ENCODE results near the gene KCNC2.

DNA sequence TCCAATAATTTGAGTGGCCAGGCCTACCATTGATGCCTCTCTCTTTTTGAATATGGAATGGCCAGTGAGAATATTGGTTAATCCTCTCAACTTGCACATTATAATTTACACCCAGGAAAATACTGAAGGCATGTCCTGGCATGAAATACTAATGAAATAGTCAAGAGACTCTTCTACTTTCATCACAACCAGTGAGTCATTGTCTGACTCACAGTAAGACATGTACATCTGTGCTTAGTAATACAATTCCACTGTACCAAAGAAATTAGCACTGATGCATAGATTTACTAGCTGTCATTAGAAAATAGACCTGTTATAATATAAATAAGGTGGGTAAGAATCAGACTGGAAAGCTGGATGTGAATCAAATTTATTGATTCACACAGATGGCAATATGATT lies 31.6 kb downstream of the KCNC2 start:
- TF ChIP-seq, protein P1, sequence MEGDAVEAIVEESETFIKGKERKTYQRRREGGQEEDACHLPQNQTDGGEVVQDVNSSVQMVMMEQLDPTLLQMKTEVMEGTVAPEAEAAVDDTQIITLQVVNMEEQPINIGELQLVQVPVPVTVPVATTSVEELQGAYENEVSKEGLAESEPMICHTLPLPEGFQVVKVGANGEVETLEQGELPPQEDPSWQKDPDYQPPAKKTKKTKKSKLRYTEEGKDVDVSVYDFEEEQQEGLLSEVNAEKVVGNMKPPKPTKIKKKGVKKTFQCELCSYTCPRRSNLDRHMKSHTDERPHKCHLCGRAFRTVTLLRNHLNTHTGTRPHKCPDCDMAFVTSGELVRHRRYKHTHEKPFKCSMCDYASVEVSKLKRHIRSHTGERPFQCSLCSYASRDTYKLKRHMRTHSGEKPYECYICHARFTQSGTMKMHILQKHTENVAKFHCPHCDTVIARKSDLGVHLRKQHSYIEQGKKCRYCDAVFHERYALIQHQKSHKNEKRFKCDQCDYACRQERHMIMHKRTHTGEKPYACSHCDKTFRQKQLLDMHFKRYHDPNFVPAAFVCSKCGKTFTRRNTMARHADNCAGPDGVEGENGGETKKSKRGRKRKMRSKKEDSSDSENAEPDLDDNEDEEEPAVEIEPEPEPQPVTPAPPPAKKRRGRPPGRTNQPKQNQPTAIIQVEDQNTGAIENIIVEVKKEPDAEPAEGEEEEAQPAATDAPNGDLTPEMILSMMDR (IDR thresholded peaks at IDR 0.05; ENCODE audit: insufficient read depth, low read length, poor library complexity, severe bottlenecking), result no peak
- TF ChIP-seq EZH2phosphoT487 (conservative IDR thresholded peaks at IDR 0.05; ENCODE audit: low read length), result no peak

Data from SU-DHL-6 (cell line).